Measurements from ENCODE around the gene WLS.

Gene WLS

GRCh38 chr1:68211761-68212380, 20.5 kb downstream of the WLS start:
- H3K4me3 ChIP-seq (ENCODE audit: low read length) = no peak overlapping the region
- TF ChIP-seq CTCF (IDR thresholded peaks at IDR 0.05; ENCODE audit: insufficient read depth, low read depth, low read length, missing control alignments) = no peak
- no peak for DNase-seq (ENCODE audit: low read depth)

- DNase-seq (ENCODE audit: low read depth) = no peak
- no peak overlapping the region for H3K4me3 ChIP-seq (ENCODE audit: low read length)
- no peak for TF ChIP-seq CTCF (IDR thresholded peaks at IDR 0.05; ENCODE audit: insufficient read depth, low read depth, low read length, missing control alignments)
These were observed 21.5 kb downstream of the WLS start for GRCh38 chr1:68210829-68211228.

GRCh38 chr1:68210027-68210426, 22.3 kb downstream of the WLS start:
- DNase-seq (ENCODE audit: low read depth) = no peak
- no peak for TF ChIP-seq CTCF (IDR thresholded peaks at IDR 0.05; ENCODE audit: insufficient read depth, low read depth, low read length, missing control alignments)
- no peak overlapping the region for H3K4me3 ChIP-seq (ENCODE audit: low read length)

GRCh38 chr1:68206848-68207689, 25.3 kb downstream of the WLS start:
- H3K4me3 ChIP-seq (ENCODE audit: low read length) = no peak overlapping the region
- DNase-seq (ENCODE audit: low read depth) = peak; percentile 48
- no peak for TF ChIP-seq CTCF (IDR thresholded peaks at IDR 0.05; ENCODE audit: insufficient read depth, low read depth, low read length, missing control alignments)

- no peak overlapping the region for H3K4me3 ChIP-seq (ENCODE audit: low read length)
- no peak for DNase-seq (ENCODE audit: low read depth)
- TF ChIP-seq CTCF (IDR thresholded peaks at IDR 0.05; ENCODE audit: insufficient read depth, low read depth, low read length, missing control alignments) = no peak
These were observed 26.4 kb downstream of the WLS start for GRCh38 chr1:68205794-68206358.

GRCh38 chr1:68204977-68205630, 27.2 kb downstream of the WLS start:
- H3K4me3 ChIP-seq (ENCODE audit: low read length) = no peak overlapping the region
- no peak for DNase-seq (ENCODE audit: low read depth)
- no peak for TF ChIP-seq CTCF (IDR thresholded peaks at IDR 0.05; ENCODE audit: insufficient read depth, low read depth, low read length, missing control alignments)
